Erythroblast (primary cell): Measurements from ENCODE around the gene GNE.
"Not testable (repeated sequence)": the region's sequence is repeated elsewhere in the genome, so short reads cannot be mapped to it uniquely, and the experiment has no call there.

Experiments used
- DNase-seq, 2 experiments: peaks; one replicate each; lab custom pipeline; 2025; lab: John Stamatoyannopoulos, UW
- GATA1 ChIP-seq: IDR thresholded peaks from 2 replicates; pipeline ENCODE4 v1.6.1; 2011; ENCODE audit warnings: low read depth, mild to moderate bottlenecking, control low read depth, low read length, moderate library complexity
- POLR2A ChIP-seq: IDR thresholded peaks from 2 replicates; pipeline ENCODE4 v1.6.1; 2011; ENCODE audit warnings: mild to moderate bottlenecking, low read length

Gene GNE

DNA sequence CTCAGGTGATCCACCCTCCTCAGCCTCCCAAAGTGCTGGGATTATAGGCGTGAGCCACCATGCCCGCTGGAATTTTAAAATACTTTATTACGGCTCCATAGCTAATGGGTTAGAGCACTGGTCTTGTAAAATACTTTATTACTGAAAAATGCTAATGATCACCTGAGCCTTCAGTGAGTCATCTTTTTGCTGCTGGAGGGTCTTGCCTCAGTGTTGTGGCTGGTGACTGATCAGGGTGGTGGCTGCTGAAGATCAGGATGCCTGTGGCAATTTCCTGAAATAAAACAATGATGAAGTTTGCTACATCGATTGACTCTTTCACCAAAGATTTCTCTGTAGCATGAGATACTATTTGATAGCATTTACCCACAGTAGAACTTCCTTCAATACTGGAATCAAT is 26.0 kb upstream of the GNE start:
- TF ChIP-seq POLR2A, result no peak
- TF ChIP-seq GATA1, result no peak
- no peak for DNase-seq

DNA sequence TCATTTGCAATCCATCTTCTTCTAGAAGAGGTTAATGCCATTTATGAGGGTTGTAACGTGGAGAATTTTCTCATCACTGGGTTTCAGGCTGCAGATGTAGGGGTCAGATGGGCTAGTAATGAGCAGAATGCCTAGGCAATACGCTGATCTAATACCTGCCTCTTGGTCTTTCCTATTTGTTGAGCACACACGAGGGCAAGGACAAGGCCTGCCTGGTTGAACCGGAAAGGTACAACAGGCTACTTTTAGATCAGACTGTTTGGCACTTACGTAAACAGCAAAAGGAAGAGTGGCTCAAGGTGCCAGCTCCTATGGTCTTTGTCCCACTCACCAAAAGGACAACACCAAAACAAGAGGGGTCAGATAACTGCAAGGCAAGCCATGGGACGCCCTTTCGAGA is 24.0 kb upstream of the GNE start:
- no peak for TF ChIP-seq POLR2A
- no peak for TF ChIP-seq GATA1
- DNase-seq, result no peak

DNA sequence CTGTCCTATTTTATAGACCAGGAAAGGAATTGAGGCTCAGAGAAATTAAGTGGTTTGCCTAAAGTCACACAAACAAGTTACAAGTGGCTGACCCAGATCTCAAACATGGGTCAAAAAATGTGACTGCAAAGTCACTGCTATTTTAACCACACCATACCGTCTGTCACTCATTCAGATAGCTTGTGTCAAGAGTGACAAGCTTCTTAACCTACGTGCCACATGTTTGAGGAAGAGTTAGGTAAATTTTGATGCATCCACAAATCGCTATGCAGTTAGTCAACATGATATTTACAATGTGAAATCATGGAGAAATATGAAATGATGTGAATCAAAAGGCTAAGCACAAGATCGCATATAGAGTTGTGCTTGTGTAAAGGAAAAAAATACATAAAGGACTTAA is 22.7 kb upstream of the GNE start:
- TF ChIP-seq POLR2A, result no peak
- TF ChIP-seq GATA1, result no peak

DNA sequence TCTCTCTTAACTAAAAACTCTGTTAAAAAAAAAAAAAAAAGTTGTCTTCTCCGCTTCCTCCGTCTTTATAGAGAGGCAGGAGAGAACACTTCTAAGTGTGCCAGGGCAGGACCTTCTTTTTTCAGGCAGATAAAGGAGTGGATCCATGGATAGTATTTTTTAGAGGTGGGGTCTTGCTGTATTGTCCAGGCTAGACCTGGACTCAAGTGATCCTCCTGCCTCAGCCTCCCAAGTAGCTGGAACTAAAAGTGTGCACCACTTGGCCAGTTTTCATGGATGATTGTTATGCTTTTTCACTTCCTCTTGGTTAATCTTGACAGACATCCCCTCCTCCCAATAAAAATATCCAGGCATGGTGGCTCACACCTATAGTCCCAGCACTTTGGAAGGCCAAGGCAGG is 20.0 kb upstream of the GNE start:
- no peak for DNase-seq
- no peak for TF ChIP-seq POLR2A
- no peak for TF ChIP-seq GATA1

More for the DNA sequence above, 22.7 kb upstream of the GNE start:
- DNase-seq, result no peak

DNA sequence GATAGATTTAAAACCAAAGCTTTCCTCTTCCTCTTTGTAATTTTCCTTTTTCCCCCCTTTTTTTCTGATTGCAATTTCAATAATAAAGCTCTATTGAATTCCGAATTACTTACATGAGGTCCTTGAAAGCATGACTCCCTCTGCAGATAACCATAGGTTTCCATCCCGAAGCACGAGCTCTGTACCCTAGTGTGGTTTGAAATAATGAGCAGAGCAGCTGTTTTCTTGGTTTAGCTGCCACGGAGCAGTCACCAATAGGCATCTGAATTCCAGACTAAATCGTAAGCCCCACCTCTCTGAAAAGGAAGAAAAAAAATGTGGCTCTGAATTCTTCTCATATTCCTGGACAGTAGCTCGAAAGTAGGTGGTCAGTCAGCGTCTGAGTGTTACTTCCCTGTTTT is 18.5 kb upstream of the GNE start:
- TF ChIP-seq GATA1 (no peak), POLR2A (no peak)
- no peak for DNase-seq

DNA sequence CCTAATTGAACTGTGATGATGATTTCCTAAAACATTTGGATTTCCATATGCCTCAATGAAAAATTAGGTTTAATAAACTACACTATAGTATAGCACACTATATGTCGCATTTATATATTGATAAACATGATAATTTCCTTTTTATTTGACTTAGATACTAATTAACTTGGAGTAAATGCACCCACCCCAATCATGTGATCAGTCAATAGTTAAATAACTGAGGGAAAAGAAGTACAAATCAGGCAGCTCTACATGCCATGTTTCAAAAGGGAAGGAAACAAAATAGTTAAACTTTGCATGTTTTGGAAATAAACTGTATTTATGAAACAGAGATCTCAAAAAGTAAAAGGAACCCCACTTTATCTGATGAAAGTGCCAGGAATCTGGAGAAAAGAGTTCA is 18.0 kb upstream of the GNE start:
- TF ChIP-seq POLR2A (no peak), GATA1 (no peak)
- DNase-seq, result no peak

DNA sequence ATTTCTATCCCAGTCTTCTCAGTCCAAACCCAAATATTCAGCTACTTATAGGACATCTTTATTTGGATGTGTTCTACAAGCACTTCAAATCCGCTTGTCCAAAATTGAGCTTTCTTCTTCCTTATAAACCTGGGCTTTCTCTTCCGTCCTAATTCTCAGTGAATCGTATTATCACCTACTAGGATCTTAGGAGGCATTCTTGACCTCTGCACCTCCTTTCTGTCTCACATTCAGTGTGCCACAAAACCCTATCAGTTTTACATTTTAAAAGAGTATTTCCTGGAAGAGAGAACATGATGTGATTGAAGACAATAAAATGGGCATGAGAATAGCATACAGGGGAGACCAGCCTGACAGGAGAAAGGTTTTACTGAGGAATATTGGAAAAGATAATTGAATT is 16.8 kb upstream of the GNE start:
- no peak for TF ChIP-seq POLR2A
- no peak for TF ChIP-seq GATA1
- no peak for DNase-seq

DNA sequence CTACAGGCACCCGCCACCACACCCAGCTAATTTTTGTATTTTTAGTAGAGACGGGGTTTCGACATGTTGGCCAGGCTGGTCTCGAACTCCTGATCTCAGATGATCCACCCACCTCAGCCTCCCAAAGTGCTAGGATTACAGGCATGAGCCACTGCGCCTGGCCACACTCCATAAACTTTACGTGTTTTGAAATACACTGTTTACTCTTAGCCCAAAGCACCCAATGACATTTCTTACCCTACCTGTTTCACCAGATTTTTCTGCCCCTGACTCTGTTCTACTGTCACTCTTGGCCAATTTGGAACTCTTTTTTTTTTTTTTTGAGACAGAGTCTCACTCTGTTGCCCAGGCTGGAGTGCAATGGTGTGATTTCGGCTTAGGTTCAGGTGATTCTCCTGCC is 15.1 kb upstream of the GNE start:
- not testable (repeated sequence) for DNase-seq

DNA sequence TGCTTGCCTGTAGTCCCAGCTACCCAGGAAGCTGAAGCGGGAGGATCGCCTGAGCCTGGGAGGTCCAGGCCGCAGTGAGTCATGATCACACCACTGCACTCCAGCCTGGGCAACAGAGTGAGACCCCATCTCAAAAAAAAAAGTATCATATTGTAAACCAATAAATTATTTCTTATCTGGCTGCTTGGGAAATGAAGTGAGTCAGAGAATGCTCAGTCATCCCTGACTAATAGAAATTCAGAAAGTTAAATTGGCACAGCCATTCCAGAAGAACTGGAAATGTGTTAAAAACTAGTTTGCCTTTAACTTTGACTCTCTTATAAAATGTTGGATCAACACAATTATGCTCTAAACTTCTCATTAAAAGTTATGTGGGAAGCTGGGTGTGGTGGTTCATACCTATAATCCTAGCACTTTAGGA is 9.8 kb upstream of the GNE start:
- DNase-seq, result no peak

DNA sequence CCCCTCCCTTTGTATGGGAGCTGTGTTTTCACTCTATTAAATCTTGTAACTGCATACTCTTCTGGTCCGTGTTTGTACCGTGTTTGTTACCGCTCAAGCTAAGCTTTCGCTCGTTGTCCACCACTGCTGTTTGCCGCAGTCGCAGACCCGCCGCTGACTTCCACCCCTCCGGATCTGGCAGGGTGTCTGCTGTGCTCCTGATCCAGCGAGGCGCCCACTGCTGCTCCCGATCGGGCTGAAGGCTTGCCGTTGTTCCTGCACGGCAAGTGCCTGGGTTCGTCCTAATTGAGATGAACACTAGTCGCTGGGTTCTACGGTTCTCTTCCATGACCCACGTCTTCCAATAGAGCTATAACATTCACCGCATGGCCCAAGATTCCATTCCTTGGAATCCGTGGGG is 6.6 kb upstream of the GNE start:
- DNase-seq, result no peak
- TF ChIP-seq GATA1 (no peak), POLR2A (no peak)

More for the DNA sequence above, 9.8 kb upstream of the GNE start:
- TF ChIP-seq POLR2A, result no peak
- no peak for TF ChIP-seq GATA1

DNA sequence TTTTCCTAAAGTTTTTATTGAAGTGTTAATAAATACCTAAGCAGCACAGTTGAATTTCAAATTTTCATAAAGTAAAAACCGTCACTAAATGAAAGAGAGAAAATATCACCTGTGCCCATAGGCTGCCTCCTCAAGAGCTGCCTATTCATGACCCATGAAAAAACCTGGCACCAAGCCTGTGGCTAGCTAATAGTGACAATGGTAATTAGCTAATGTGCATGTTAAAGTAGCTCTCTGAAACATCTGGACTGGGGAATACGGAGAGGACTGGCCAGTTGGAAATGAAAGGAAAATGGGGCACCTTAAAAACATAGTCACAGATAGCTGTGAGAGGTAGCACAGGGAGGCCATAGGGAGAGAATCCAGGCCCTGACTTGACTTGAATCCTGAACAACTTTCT is 5.4 kb upstream of the GNE start:
- no peak for DNase-seq

DNA sequence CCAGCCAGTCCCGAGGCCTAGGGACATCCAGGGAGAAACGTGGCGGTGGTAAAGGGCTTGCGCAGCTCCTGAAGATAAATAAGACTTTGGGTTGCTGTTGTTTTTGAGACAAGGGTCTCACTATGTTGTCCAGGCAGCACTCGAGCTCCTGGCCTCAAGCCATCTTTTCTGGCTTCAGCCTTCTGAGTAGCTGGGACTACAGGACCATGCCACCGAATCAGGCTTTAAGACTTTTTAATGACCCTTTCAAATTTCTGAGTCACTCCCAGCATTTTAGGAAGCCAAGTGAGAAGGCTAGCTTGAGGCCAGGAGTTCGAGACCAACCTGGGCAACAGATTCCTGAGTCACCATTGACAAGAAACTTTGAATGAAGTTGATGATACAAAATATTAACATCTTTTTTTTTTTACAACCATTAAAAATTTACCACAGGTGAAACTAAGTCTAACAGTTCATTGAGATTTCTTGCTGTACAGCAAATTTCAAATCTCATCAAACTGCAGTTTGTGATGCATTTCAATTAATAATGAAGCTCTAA is 817 bp upstream of the GNE start:
- DNase-seq, result peak in 1 of 2 experiments; percentile 52
- TF ChIP-seq POLR2A (no peak), GATA1 (no peak)

More for the DNA sequence above, 5.4 kb upstream of the GNE start:
- TF ChIP-seq POLR2A (no peak), GATA1 (no peak)

DNA sequence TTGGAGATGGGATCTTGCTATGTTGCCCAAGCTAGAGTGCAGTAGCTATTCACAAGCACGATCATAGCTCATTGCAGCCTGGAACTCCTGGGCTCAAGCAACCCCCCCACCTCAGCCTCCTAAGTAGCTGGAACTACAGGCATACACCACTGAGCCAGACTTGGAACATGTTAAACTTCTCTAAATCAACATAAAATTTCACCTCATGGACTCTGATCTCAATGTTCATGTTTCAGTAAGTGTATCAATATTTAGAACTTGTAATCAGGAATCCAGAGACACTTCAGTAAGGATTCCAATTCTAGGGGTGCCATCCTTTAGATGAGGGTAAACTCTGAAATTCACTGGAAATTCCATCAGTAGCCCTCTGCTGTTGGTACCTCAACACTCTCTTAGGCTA is 6.8 kb downstream of the GNE start:
- DNase-seq, result no peak
- TF ChIP-seq GATA1 (no peak), POLR2A (no peak)

DNA sequence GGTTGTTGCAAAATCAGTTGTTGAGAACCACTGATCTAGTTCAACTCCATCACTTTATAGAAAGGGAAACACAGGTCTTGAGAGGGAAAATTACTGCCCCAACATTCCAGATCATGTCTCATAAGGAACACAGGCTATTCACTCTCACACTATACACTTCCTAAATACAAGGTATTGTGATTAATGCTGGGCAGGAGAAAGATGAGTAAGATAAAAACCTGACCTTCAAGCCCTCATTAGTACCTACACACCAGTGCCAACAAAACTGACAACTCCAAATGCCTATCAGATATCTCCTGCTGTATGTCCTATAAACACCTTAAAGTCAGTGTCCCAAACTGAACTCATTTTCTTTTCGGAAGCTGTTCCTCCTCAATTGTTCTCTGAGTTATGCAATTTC is 8.2 kb downstream of the GNE start:
- TF ChIP-seq GATA1 (no peak), POLR2A (no peak)
- no peak for DNase-seq

DNA sequence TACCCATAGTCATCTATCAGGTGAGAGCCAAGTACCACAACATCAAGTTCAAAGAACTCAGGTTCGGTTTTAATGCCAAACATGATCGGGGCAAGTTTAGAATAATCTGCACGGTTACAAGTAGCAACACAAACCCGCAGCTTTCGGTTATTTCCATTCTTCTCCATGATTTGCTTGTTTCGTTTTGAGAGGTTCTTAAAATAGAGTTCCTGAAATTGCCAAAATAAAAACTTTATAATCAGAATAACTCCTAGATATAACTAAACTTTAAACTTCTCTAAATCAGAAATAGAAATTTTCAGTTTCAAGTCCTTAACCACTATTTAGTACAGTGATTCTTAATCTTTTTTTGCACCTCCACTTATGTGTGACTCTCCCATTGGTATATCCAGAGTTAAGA is 9.1 kb downstream of the GNE start:
- no peak for DNase-seq
- TF ChIP-seq POLR2A (no peak), GATA1 (no peak)

DNA sequence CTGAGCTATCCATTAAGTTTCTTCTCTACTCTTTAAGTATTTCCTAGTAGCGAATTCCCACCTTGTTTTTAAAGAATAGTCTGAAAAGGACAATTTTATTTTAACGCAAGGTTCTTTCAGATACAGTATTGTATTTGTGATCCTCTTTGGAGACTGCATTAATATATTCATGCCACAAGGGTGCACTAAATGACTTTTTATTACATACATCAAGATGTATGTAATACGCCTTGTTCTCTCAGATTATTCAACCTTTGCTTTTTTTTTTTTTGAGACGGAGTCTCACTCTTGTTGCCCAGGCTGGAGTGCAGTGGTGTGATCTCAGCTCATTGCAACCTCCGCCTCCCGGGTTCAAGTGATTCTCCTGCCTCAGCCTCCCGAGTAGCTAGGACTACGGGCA is 10.2 kb downstream of the GNE start:
- peak; percentile 57 for DNase-seq
